ENCODE results near the gene NHP2. TPM values are rescaled to one million over a fixed set of nuclear protein-coding genes. Genes with fewer than 3 reads are reported as not detected.

The NHP2 gene
- total RNA-seq, 1 experiment from 2014 or later, result 263 TPM

GRCh38 chr5:178121391-178122276 lies 32.1 kb downstream of the NHP2 start:
- ChIA-PET POLR2A (interaction anchor here (1.0 to 1.4 kb wide), 3 partner anchors 21 to 83 kb away, joined by 3 to 5 read pairs (median 5); partner anchors contain the start of genes HNRNPAB and NHP2), CTCF (interaction anchor here (0.6 to 8.9 kb wide), 27 partner anchors 8 to 96 kb away, joined by 3 to 138 read pairs (median 5); partner anchors contain the start of genes NHP2 and RMND5B)
- ATAC-seq (no peak), DNase-seq (ENCODE audit: low spot score) (no peak)
- Mint-ChIP-seq H3K4me1 (peaks cover 63% of the 10 kb centered on the region), H3K9me3 (no peaks in the 10 kb centered on the region), H3K36me3 (peaks cover 11% of the 10 kb centered on the region), H3K4me3 (no peak overlapping the region), H3K27ac (no peak overlapping the region; the same call in 1 of the 2 replicates), H3K27me3 (ENCODE audit: low read depth) (no peaks in the 10 kb centered on the region)
- TF ChIP-seq ZBTB21 (CRISPR knock-in tag; IDR thresholded peaks at IDR 0.05; ENCODE audit: borderline replicate concordance) (no peak), RELA (CRISPR knock-in tag; IDR thresholded peaks at IDR 0.05; ENCODE audit: borderline replicate concordance) (peak; percentile 50; the same call in 1 of the 2 replicates), USF2 (CRISPR knock-in tag; IDR thresholded peaks at IDR 0.05) (no peak)

DNA sequence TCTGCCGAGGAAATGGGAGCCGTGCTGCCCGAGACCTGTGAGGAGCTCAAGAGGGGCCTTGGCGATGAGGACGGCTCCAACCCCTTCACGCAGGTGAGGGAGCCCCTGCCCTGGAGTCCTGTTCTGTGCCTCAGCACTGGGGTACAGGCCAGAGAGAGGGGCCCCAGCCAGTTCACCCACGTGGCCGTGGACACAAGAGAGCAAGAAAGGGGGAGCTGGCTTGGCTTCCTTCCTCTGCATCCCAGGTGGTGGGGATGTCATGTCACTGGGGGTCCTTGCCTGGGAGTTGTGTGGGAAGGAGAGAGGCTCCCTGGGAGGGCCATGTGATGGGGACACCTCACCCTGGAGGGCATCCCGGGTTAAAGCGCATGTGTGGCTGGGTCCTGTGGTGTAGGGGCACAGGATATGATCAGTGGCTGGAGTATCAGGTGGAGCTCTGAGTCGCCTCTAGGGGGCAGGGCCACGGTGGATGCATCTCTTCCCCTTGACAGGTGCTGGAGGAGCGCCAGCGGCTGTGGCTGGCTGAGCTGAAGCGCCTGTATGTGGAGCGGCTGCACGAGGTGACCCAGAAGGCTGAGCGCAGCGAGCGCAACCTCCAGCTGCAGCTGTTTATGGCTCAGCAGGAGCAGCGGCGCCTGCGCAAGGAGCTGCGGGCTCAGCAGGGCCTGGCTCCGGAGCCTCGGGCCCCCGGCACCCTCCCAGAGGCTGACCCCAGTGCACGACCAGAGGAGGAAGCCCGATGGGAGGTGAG lies 32.9 kb downstream of the NHP2 start:
- CTCF ChIA-PET, result interaction anchor here (0.5 to 8.9 kb wide), 30 partner anchors 8 to 708 kb away, joined by 3 to 138 read pairs (median 4); partner anchors contain the start of genes NHP2 and RMND5B
- peak overlapping the region; percentile 57 for H3K27ac Mint-ChIP-seq
- H3K36me3 Mint-ChIP-seq, result peaks cover 11% of the 10 kb centered on the region
- H3K9me3 Mint-ChIP-seq, result no peaks in the 10 kb centered on the region
- peaks cover 65% of the 10 kb centered on the region for H3K4me1 Mint-ChIP-seq
- peak; percentile 62 for ATAC-seq
- TF ChIP-seq CTCF (IDR thresholded peaks at IDR 0.05) (peak; percentile 51; the same call in 1 of the 2 replicates), ZNF281 (CRISPR knock-in tag; IDR thresholded peaks at IDR 0.05) (0 out of 2 replicates have a peak, but pooled peaks have one; percentile 24), NFYB (CRISPR knock-in tag; conservative IDR thresholded peaks at IDR 0.05; ENCODE audit: low read depth) (no peak), FOXP4 (CRISPR knock-in tag; IDR thresholded peaks at IDR 0.05) (0 out of 2 replicates have a peak, but pooled peaks have one; percentile 40), FOXJ3 (CRISPR knock-in tag; IDR thresholded peaks at IDR 0.05; ENCODE audit: borderline replicate concordance) (no peak)
- no peaks in the 10 kb centered on the region for H3K27me3 Mint-ChIP-seq (ENCODE audit: low read depth)
- peak; percentile 83 for DNase-seq (ENCODE audit: low spot score)
- H3K4me3 Mint-ChIP-seq, result no peak overlapping the region
- POLR2A ChIA-PET, result interaction anchor here (0.6 to 1.5 kb wide), 5 partner anchors 10 to 84 kb away, joined by 3 to 10 read pairs (median 5); partner anchors contain the start of genes HNRNPAB, NHP2 and RMND5B
